Stimulated activated CD4-positive, alpha-beta T cell treated with anti-CD3 and anti-CD28 coated beads, Interleukin-15, amount 100 ng/mL, for 1 hour (primary cell): ENCODE measurements around the gene THOC5.
A peak's percentile ranks its signal among the peaks of the same experiment; 100 is the strongest.
"Not testable (repeated sequence)": the region's sequence is repeated elsewhere in the genome, so short reads cannot be mapped to it uniquely, and the experiment has no call there.

ENCODE experiments used
- DNase-seq, 2 donors: peaks; one replicate each; pipeline ENCODE4 v3.0.0-alpha.2; 2020; ENCODE audit warnings: low read depth in 1 of 2, low spot score in 1 of 2

THOC5 gene

GRCh38 chr22:29511126-29511862, 42.3 kb downstream of the THOC5 start:
- DNase-seq, result no peak

DNA sequence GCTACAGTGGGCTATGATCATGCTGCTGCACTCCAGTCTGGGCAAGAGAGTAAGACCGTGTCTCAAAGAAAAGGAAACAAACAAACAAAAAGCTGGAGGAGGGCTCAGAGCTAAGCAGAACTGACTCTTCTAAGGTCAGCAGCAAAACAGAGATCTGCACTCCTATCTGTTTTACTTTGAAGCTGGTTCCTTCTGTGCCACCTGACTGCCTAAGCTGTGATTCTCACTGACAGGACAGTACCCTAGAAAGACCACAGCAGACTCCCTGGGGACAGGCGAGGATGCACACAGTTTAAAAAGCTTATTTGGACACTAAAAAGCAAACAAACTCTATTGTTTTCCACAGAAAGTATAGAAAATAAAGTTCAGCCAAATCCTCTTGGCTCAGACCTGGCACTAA, 43.0 kb downstream of the THOC5 start:
- DNase-seq, result no peak

- DNase-seq, result no peak
Observed at GRCh38 chr22:29509815-29510214, 43.7 kb downstream of the THOC5 start.

DNA sequence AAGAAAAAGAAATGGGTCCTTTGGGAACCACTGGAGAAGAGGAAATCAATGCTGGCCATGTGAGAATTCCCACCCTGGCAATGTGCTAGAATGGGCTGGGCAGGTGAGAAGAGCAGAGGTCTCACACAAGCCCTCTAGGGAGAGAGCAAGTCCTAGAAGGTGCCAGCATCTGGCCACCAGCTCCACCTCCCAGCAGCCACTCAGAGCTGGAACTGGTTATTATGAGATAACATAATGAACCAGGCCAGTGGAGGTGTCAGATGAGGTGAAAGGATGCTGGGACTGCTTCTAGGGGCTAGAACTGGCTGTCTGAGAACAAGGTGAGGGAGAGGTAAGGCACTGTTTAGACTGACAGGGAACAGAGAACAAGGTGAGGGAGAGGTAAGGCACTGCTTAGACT, 44.3 kb downstream of the THOC5 start:
- no peak for DNase-seq

DNA sequence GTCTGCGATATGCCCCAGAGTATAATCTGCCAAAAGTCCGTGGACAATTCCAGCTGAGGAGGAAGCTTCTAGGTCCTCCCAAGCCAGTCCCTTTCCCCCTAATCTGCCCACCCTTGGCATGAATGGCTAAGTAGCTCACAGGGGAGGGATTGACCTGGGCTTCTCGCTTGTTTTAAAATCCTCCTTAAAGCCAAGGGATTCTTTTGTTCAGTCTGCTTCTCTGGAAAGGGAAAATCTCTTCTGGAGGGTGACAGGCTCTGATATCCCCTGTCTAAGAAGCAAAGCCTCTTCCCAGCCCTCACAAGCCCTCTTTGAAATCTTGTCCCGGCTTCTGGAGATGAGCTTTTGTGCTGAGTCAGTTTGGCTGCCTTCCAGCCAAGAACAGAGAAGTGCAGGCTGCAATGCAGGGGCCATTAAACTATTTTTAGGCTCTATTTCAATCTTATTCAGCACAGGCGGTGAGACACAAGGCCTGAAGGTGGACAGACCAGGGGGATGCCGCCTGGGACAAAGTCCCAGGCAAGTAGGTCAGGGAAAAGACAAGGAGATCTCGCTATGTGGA, 49.7 kb downstream of the THOC5 start:
- DNase-seq, result no peak

DNA sequence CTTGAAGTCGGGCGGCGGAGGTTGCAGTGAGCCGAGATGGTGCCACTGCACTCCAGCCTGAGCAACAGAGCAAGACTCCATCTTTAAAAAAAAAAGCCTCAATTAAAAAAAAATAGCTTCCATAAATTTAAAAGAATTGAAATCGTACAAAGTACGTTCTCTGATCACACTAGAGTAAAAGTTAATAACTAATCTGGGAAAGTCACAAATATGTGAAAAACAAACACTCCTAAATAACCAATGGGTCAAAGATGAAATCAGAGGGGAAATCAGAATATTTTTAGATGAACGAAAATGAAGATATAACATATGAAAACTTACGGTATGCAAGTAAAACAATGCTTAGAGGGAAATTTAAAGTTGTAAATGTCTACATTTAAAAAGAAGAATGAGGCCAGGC, 53.7 kb downstream of the THOC5 start:
- no peak for DNase-seq

DNA sequence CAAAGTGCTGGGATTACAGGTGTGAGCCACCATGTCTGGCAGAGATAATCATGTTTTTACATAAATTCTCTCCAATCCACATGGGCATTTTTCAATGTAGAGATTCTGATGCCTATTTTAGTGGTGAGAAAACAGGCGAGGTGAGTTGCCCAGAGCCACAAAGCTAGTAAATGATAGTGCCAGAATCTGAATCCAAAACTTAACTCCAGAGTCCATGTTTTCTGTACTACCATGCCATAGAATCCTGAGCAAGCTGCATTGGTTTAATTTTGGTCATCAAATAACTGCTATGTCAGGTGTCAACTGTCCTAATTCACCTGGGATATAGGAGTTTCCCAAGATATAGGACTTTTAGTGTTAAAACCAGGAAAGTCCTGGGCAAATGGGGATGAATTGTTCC, 59.9 kb downstream of the THOC5 start:
- DNase-seq, result no peak

GRCh38 chr22:29491012-29491411, 62.5 kb downstream of the THOC5 start:
- no peak for DNase-seq

GRCh38 chr22:29489127-29489780, 64.3 kb downstream of the THOC5 start:
- DNase-seq, result not testable (repeated sequence)

- no peak for DNase-seq
Observed at GRCh38 chr22:29487426-29487986, 66.1 kb downstream of the THOC5 start.

DNA sequence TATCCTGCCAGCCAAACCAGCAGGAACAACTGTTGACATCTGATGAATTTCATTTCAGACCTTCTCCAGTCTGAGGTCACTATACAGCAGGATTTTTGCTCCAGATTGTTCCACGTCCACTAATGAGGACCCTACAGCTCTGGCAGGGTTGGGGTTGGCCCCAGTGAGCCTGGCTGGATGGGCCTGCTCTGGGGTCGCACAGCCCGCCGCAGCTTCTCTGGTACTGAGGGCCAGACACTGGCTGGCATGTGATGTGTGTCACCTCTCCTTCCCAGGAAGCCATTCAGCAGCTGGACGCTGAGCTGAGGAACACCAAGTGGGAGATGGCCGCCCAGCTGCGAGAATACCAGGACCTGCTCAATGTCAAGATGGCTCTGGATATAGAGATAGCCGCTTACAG, 68.1 kb downstream of the THOC5 start:
- no peak for DNase-seq

DNA sequence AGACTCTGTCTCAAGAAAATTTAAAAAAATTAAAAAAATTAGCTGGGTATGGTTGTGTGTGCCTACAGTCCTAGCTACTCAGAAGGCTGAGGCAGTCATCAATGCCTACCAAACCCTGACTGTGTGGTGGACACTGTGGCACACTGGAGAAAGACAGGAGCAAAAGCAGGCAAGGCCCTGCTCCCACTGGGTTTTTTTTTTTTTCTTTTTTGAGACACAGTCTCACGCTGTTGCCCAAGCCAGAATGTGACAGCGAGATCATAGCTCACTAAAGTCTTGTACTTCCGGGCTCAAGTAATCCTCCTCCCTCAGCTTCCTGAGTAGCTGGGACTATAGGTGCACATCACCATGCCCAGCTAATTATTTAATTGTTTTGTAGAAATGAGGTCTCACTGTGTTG, 68.9 kb downstream of the THOC5 start:
- DNase-seq, result no peak

GRCh38 chr22:29483254-29483653, 70.3 kb downstream of the THOC5 start:
- DNase-seq, result no peak

DNA sequence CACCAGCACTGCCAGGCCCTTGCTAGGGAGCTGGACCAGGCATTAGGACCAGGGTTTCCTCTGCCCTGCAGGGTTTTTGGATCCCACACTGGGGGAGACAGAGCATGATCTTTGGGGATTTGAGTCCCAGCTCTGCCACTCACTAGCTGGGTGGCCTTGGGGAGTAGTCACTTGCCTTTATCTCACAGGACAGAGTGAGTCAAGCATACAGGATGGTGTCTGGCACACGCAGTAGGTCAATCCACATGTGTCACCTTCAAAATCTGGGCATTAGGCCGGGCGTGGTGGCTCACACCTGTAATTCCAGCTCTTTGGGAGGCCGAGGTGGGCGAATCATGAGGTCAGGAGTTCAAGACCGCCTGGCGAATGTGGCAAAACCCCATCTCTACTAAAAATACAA, 70.8 kb downstream of the THOC5 start:
- no peak for DNase-seq

GRCh38 chr22:29482253-29482652, 71.3 kb downstream of the THOC5 start:
- no peak for DNase-seq

DNA sequence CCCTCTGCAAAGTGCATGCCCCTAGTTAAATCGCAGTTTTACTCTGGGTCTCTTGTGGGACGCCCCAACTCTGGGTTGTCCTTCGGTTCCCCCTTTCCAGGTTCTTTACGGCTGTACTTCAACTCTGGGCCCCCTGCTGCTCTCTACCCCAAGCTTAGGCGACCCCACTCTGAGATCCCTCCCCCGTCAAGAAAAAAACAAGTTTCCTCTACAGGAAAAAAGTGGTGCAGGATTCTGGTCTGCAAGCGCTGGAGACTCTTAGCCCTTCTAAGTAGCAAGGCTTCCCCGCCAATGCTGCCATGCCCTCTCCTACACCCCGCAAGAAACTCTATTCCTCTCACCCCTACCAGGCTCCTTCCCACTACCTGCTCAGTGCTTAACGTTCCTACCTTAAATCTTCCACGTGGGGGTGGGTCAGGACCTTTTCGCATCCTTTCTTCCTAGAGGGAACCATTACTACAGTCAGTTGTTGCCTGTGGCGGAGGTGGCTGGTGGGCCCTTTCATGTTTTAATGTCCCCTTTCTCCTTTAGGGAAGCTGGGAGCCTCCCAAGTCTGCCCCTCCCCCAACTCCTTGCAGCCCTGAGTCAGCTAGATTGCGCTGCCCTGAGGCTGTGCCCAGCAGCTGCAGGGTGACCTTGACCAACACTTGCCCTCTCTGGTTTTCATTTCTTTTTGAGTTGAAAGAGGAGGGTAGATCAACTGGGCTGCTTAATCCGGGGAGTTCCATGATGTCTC, 72.1 kb downstream of the THOC5 start:
- DNase-seq, result no peak

GRCh38 chr22:29480512-29481264, 72.9 kb downstream of the THOC5 start:
- DNase-seq, result peak in 1 of 2 donors; percentile 6

- no peak for DNase-seq
Observed at GRCh38 chr22:29480262-29480511, 73.4 kb downstream of the THOC5 start.

DNA sequence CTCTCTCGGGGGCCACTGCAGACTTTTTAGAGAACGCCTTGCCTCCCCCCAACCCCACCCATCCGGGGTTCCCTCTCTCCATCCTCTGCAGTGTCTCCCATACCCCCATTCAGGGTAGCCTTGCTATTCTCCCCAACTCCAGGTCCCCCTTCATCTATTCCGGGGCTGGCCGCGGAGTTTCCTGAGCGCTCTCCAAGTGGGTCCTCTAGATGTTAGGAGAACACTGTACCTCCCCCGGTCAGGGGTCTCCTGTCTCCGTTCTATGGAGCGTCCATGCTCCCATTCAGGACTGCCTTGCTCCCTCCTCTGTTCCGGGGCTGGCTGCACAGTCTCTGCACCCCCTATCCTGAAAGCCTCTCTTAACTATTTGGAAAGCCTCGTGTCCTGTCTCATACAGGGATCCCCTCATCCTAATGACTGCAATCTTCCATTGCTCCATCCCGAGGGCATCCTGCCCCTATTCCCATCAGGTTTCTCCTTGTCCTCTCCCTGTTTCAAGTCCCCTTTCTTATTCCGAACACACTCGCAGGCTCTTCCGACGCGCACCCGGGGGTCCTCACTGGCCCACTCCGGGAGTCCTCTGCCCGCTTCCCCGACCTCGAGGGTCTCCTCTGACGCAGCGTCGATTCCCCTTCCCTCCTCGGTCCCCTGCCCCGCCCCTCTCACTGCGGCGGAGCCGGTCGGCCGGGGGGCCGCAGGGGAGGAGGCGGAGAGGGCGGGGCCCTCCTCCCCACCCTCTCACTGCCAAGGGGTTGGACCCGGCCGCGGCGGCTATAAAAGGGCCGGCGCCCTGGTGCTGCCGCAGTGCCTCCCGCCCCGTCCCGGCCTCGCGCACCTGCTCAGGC, 73.9 kb downstream of the THOC5 start, which contains the start of gene NEFH:
NEFH (plus strand) TSS at position 802 of the 845 bp plus-strand sequence. CDS start 45 bp downstream, outside the sequence.
- no peak for DNase-seq
